Left lung (tissue), 10 donors: ENCODE data around the gene CRTC1. TPM values are rescaled to one million over a fixed set of nuclear protein-coding genes. Genes with fewer than 3 reads are reported as not detected.

Experiments
- ATAC-seq: fragments of 200-7000 bp; cut with Tn5 transposase; one replicate; pipeline ENCODE4 v1.9.1; 2020; ENCODE audit warnings: moderate library complexity
- DNase-seq, 4 donors: peaks; one replicate each; pipeline ENCODE4 v3.0.0-alpha.2; 2013 to 2020
- H3K27ac ChIP-seq, 2 donors: fragments of 200-600 bp; sonication (generic) in 1 of 2; one replicate each; pipeline versions ENCODE4 v1.5.0 to v1.8.0; 2020 to 2021
- H3K27me3 ChIP-seq, 2 donors: fragments of 200-600 bp; sonication (generic) in 1 of 2; one replicate each; pipeline versions ENCODE4 v1.5.0 to v1.8.0; 2020 to 2021
- H3K36me3 ChIP-seq, 2 donors: fragments of 200-600 bp; sonication (generic) in 1 of 2; one replicate each; pipeline versions ENCODE4 v1.5.0 to v1.8.0; 2020 to 2021
- H3K4me1 ChIP-seq, 2 donors: fragments of 200-600 bp; one replicate each; pipeline ENCODE4 v1.8.0; 2021
- H3K4me3 ChIP-seq, 2 donors: fragments of 200-600 bp; sonication (generic) in 1 of 2; one replicate each; pipeline versions ENCODE4 v1.5.0 to v1.8.0; 2020 to 2021; ENCODE audit warnings: mild to moderate bottlenecking in 1 of 2
- H3K9me3 ChIP-seq, 2 donors: fragments of 200-600 bp; sonication (generic) in 1 of 2; one replicate each; pipeline versions ENCODE4 v1.5.0 to v1.8.0; 2020 to 2021
- CTCF ChIP-seq, 2 donors: fragments of 200-600 bp; sonication (generic) in 1 of 2; IDR thresholded peaks; one replicate each; pipeline versions ENCODE4 v1.5.0 to v1.8.0; 2021; ENCODE audit warnings: antibody characterized with exemption in 2 of 2
- intact Hi-C, 2 donors: fragments of 100-400 bp; cut with DNase I; formaldehyde crosslinking; loops; one replicate each; pipeline versions ENCODE4 v1.11.2 to v1.14.2; 2022
- polyA plus RNA-seq, 6 donors: library from polyadenylated mRNA; unstranded; fragments of 120-200 nt; gene quantifications; one replicate each; pipeline ENCODE4 v1.2.1, GENCODE V29; 2013; ENCODE audit not compliant: insufficient read length in 6 of 6
- total RNA-seq, 2 donors: library from RNA; stranded (reverse); fragmentation: NEBNext Ultra II Directional; extraction: Animal tissue kit (Norgen Biotek cat#: 25700); gene quantifications; one replicate each; pipeline ENCODE4 v1.2.1, GENCODE V29; 2021
- donor health status: DM: no; HTN: yes; CAD: no.
- donor health status: DM: no; HTN: no; CAD: no.

Gene CRTC1
- total and polyA plus RNA-seq, 8 donors: 11.3 to 23.9 (median 14.6) TPM

GRCh38 chr19:18745012-18745735 lies 61.7 kb downstream of the CRTC1 start:
- Histone ChIP-seq H3K4me3 (no peak overlapping the region), H3K27me3 (no peaks in the 10 kb centered on the region), H3K9me3 (no peaks in the 10 kb centered on the region), H3K36me3 (peaks cover 0 to 7% of the 10 kb centered on the region in 2 donors), H3K27ac (no peak overlapping the region), H3K4me1 (peaks cover 16 to 25% of the 10 kb centered on the region in 2 donors)
- no peak for TF ChIP-seq CTCF (IDR thresholded peaks at IDR 0.05)
- no peak for ATAC-seq
- intact Hi-C loops: no loop called here
- DNase-seq: no peak

- Histone ChIP-seq H3K9me3 (no peaks in the 10 kb centered on the region), H3K27ac (no peak overlapping the region), H3K4me3 (no peak overlapping the region), H3K36me3 (peaks cover 0 to 14% of the 10 kb centered on the region in 2 donors), H3K27me3 (no peaks in the 10 kb centered on the region), H3K4me1 (peaks cover 13 to 22% of the 10 kb centered on the region in 2 donors)
- ATAC-seq (no peak), DNase-seq (no peak)
- intact Hi-C loops: no loop called here
- no peak for TF ChIP-seq CTCF (IDR thresholded peaks at IDR 0.05)
Measured at GRCh38 chr19:18745931-18746330, 62.5 kb downstream of the CRTC1 start.

- TF ChIP-seq CTCF (IDR thresholded peaks at IDR 0.05): no peak
- Histone ChIP-seq H3K4me1 (peaks cover 7 to 15% of the 10 kb centered on the region in 2 donors), H3K27ac (no peak overlapping the region), H3K27me3 (no peaks in the 10 kb centered on the region), H3K36me3 (peaks cover 0 to 14% of the 10 kb centered on the region in 2 donors), H3K9me3 (no peaks in the 10 kb centered on the region), H3K4me3 (no peak overlapping the region)
- DNase-seq (peak in 1 of 4 donors; percentile 61), ATAC-seq (no peak)
- intact Hi-C loops: no loop called here
Measured at GRCh38 chr19:18746401-18747325, 63.2 kb downstream of the CRTC1 start.

- Histone ChIP-seq H3K36me3 (peaks cover 0 to 37% of the 10 kb centered on the region in 2 donors), H3K4me3 (no peak overlapping the region), H3K9me3 (no peaks in the 10 kb centered on the region), H3K4me1 (no peaks in the 10 kb centered on the region), H3K27me3 (no peaks in the 10 kb centered on the region), H3K27ac (no peak overlapping the region)
- ATAC-seq (no peak), DNase-seq (no peak)
- intact Hi-C loops: no loop called here
- no peak for TF ChIP-seq CTCF (IDR thresholded peaks at IDR 0.05)
Measured at GRCh38 chr19:18749362-18750231, 66.1 kb downstream of the CRTC1 start.
